Fibroblast of lung (primary cell): ENCODE results near the gene TMEM163. TPM values are rescaled to one million over a fixed set of nuclear protein-coding genes. Genes with fewer than 3 reads are reported as not detected.

ENCODE experiments used
- DNase-seq, 2 donors: peaks; one replicate each; pipeline versions ENCODE4 v3.0.0 to v3.0.0-alpha.2; 2010; ENCODE audit warnings: low read depth in 2 of 2
- H2AFZ ChIP-seq: 2 replicates; pipeline ENCODE4 v1.5.1; 2012; ENCODE audit warnings: low read length, control low read depth, inconsistent platforms
- H3K27ac ChIP-seq: 2 replicates; pipeline ENCODE4 v1.5.1; 2011; ENCODE audit warnings: low read length, control low read depth; ENCODE audit not compliant: insufficient read depth
- H3K27me3 ChIP-seq: 2 replicates; pipeline ENCODE4 v1.5.1; 2011; ENCODE audit warnings: mild to moderate bottlenecking, low read length; ENCODE audit not compliant: control insufficient read depth, insufficient read depth
- H3K36me3 ChIP-seq: 2 replicates; pipeline ENCODE4 v1.5.1; 2011; ENCODE audit warnings: low read length; ENCODE audit not compliant: control insufficient read depth, insufficient read depth
- H3K4me1 ChIP-seq: 2 replicates; pipeline ENCODE4 v1.5.1; 2011; ENCODE audit warnings: low read length; ENCODE audit not compliant: control insufficient read depth, insufficient read depth; ENCODE audit errors: extremely low read depth
- H3K4me2 ChIP-seq: 2 replicates; pipeline ENCODE4 v1.5.1; 2011; ENCODE audit warnings: low read length, control low read depth; ENCODE audit not compliant: insufficient read depth; ENCODE audit errors: extremely low read depth
- H3K4me3 ChIP-seq, 4 experiments: fragments of 200-600 bp in 1 of 4; sonication (generic) in 1 of 4; replicated peaks in 1 of 4; 2 replicates each; pipeline ENCODE4 v1.5.1; 2011 to 2016; ENCODE audit warnings: low read length in 4 of 4, low read depth in 3 of 4, mild to moderate bottlenecking in 3 of 4, control low read depth in 2 of 4, inconsistent platforms in 1 of 4, mixed read lengths in 1 of 4; ENCODE audit not compliant: insufficient read depth in 1 of 4; ENCODE audit errors: control extremely low read depth in 1 of 4
- H3K79me2 ChIP-seq: 2 replicates; pipeline ENCODE4 v1.5.1; 2012; ENCODE audit warnings: mild to moderate bottlenecking, low read length, inconsistent platforms; ENCODE audit not compliant: control insufficient read depth, insufficient read depth
- H3K9ac ChIP-seq: 2 replicates; pipeline ENCODE4 v1.5.1; 2011; ENCODE audit warnings: mild to moderate bottlenecking, low read length, control low read depth; ENCODE audit not compliant: insufficient read depth
- H3K9me3 ChIP-seq: 2 replicates; pipeline ENCODE4 v1.5.1; 2012; ENCODE audit warnings: low read depth, low read length; ENCODE audit not compliant: control insufficient read depth, insufficient read depth
- H4K20me1 ChIP-seq: 2 replicates; pipeline ENCODE4 v1.5.1; 2011; ENCODE audit warnings: low read length; ENCODE audit not compliant: control insufficient read depth, insufficient read depth; ENCODE audit errors: extremely low read depth
- CTCF ChIP-seq, 2 donors: IDR thresholded peaks in 1 of 2; conservative IDR thresholded peaks in 1 of 2; 1 replicate in 1 of 2; 2 replicates in 1 of 2; pipeline ENCODE4 v1.5.1; 2011 to 2012; ENCODE audit warnings: low read length in 2 of 2, control low read depth in 1 of 2, inconsistent platforms in 1 of 2, low read depth in 1 of 2, mild to moderate bottlenecking in 1 of 2
- EZH2 ChIP-seq: IDR thresholded peaks from 2 replicates; pipeline ENCODE4 v1.5.1; 2012; ENCODE audit warnings: low read length, control low read depth, mild to moderate bottlenecking; ENCODE audit errors: missing control alignments
- polyA plus RNA-seq, 2 donors: library from polyadenylated mRNA; depleted of rRNA in 1 of 2; stranded (reverse) in 1 of 2; unstranded in 1 of 2; fragments of >200 nt; gene quantifications; 2 replicates each; pipeline ENCODE4 v1.2.1, GENCODE V29; 2011 to 2012; ENCODE audit warnings: missing spikeins in 1 of 2
- total RNA-seq: library from RNA; depleted of rRNA; stranded (reverse); fragments of >200 nt; gene quantifications from 2 replicates; pipeline ENCODE4 v1.2.1, GENCODE V29; 2014

Gene TMEM163
- total and polyA plus RNA-seq, 2 donors (not counting 1 experiment from before 2014, with no cell fraction given) = under 0.01 to 0.03 TPM

GRCh38 chr2:134630504-134631159 lies 88.2 kb downstream of the TMEM163 start:
- DNase-seq = no peak
- Histone ChIP-seq H3K4me1 (no peaks in the 10 kb centered on the region), H3K36me3 (no peaks in the 10 kb centered on the region)

GRCh38 chr2:134628453-134628852 lies 90.3 kb downstream of the TMEM163 start:
- Histone ChIP-seq H4K20me1 (no peaks in the 10 kb centered on the region), H3K4me3 (no peak overlapping the region), H3K79me2 (no peaks in the 10 kb centered on the region), H3K27me3 (no peaks in the 10 kb centered on the region), H2AFZ (no peak overlapping the region), H3K27ac (no peak overlapping the region), H3K36me3 (no peaks in the 10 kb centered on the region), H3K4me1 (no peaks in the 10 kb centered on the region), H3K4me2 (no peak overlapping the region), H3K9ac (no peak overlapping the region), H3K9me3 (no peaks in the 10 kb centered on the region)
- no peak for DNase-seq
- no peak for TF ChIP-seq EZH2

More at GRCh38 chr2:134630504-134631159, 88.2 kb downstream of the TMEM163 start:
- Histone ChIP-seq H3K27ac (no peak overlapping the region), H3K9me3 (no peaks in the 10 kb centered on the region), H3K4me2 (no peak overlapping the region), H2AFZ (no peak overlapping the region), H3K79me2 (no peaks in the 10 kb centered on the region), H3K27me3 (no peaks in the 10 kb centered on the region), H4K20me1 (no peaks in the 10 kb centered on the region), H3K4me3 (no peak overlapping the region), H3K9ac (no peak overlapping the region)
- TF ChIP-seq EZH2 (no peak), CTCF (conservative IDR thresholded peaks at IDR 0.05 in 1 of 2, IDR thresholded peaks at IDR 0.05 in 1 of 2; ENCODE audit: low read depth in 1 of 2, low read length in 2 of 2) (no peak)

- H3K4me1 ChIP-seq = no peaks in the 10 kb centered on the region
- TF ChIP-seq EZH2 (no peak), CTCF (conservative IDR thresholded peaks at IDR 0.05 in 1 of 2, IDR thresholded peaks at IDR 0.05 in 1 of 2; ENCODE audit: low read depth in 1 of 2, low read length in 2 of 2) (no peak)
- no peak for DNase-seq
- H2AFZ ChIP-seq = no peak overlapping the region
- H3K27me3 ChIP-seq = no peaks in the 10 kb centered on the region
- H3K27ac ChIP-seq = no peak overlapping the region
- no peak overlapping the region for H3K4me2 ChIP-seq
- H3K36me3 ChIP-seq = no peaks in the 10 kb centered on the region
- H3K4me3 ChIP-seq = no peak overlapping the region
- no peaks in the 10 kb centered on the region for H3K9me3 ChIP-seq
- H4K20me1 ChIP-seq = no peaks in the 10 kb centered on the region
- no peak overlapping the region for H3K9ac ChIP-seq
- no peaks in the 10 kb centered on the region for H3K79me2 ChIP-seq
These were observed 92.0 kb downstream of the TMEM163 start for GRCh38 chr2:134626781-134627180.
